HT1080 (cell line): Measurements from ENCODE around the gene VCL. TPM values are rescaled to one million over a fixed set of nuclear protein-coding genes. Genes with fewer than 3 reads are reported as not detected.
"Not testable (repeated sequence)": the region's sequence is repeated elsewhere in the genome, so short reads cannot be mapped to it uniquely, and the experiment has no call there.

ENCODE experiments used
- DNase-seq: peaks from one replicate; pipeline ENCODE4 v3.0.0-alpha.2; 2015; ENCODE audit warnings: low read depth
- total RNA-seq: library from RNA; depleted of rRNA; stranded (reverse); fragments of >200 nt; shearing (Covaris generic); gene quantifications from 2 replicates; pipeline ENCODE4 v1.2.3, GENCODE V29; 2014

The VCL gene
- total RNA-seq, 1 experiment from 2014 or later: 138 TPM

DNA sequence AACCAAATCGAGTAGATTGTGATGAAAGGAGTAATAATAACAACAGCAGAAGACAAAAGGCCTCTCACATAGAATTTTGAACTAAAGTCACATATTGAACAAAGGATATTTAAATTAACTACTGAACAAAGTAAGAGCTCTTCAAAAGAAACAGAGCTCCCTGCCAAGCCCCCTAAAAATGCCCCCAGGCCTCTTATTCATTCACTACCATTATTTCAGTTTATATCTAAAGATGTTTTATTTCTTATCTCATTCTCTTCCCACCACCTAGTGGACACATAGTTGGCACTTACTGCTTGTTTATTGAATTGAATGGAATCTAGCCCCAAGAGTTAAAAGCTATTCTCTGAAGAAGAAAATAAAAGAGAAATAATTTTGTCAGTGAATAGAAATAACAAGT, 37.4 kb downstream of the VCL start:
- DNase-seq: no peak

GRCh38 chr10:74036474-74036873, 38.6 kb downstream of the VCL start:
- DNase-seq: no peak

- no peak for DNase-seq
Measured at GRCh38 chr10:74039561-74040145, 41.7 kb downstream of the VCL start.

DNA sequence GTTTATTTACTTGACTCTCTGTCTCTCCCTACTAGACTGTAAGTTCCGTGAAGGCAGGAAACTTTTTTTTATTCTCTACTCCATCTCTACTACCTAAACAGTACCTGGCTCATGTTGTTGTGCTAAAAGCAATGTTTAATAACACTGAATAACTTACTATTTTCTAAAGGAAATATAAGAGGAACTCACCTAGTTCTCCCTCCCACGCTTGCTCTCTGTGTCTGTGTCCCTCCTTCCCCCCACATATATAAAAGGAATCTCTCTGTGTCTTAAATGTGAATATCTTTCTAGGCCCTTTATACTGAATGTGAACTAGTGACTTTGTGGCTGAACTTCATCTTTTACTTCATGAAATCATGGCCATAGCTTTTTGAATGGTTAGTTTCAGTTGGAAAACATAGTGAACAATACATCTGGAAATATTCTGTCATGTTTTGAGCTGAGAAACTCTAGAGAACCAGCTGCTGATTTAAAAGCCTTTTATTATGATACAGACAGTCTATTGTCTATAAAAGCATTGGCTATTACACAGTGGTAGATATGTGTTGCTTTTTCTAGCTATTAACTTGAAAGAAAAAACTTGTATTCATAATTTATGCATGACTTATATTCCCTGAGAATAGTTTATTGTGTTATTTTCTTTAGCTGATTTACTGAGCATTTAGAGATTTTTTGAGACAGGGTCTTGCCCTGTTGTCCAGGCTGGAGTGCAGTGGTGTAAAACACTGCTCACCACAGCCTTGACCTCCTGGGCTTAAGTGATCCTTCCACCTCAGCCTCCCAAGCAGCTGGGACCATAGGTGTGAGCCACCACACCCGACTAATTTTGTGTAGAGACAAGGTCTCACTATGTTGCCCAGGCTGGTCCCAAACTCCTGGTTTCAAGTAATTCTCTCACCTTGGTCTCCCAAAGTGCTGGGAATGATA, 42.5 kb downstream of the VCL start:
- no peak for DNase-seq

DNA sequence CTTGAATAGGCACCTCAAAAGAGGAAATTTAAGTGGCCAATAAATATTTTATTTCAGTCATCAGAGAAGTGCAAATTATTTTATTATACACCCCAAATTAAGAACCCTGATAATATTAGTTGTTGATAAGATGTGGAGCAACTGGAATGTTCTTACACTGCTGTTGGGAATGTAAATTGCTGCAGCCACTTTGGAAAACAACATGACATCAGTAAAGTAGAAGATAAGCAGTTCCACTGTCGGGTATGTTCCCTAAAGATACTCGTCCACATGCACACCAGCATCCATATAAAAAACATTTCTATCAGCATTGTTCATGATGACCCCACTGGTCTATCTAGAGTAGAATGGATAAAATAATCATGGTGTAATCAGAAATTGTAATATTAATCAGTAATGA, 46.5 kb downstream of the VCL start:
- no peak for DNase-seq

DNA sequence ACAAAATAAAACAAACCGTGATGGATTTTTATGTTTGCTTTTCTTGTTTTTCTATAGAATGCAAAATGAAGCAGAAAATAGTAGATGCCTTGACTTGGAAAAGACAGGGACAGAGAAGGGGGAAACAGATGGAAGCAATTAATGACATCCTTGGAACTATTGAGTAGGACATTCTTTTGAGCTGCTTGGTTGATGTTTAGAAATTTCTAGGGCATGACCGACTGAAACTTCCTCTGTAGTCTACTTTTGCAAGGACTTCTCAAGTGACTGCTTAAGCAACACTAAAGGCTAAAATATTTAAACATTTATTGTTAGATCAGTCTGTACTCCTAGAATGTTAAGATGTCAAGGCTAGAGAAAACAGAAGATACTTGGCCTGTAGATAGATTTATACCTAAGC, 49.4 kb downstream of the VCL start:
- no peak for DNase-seq

DNA sequence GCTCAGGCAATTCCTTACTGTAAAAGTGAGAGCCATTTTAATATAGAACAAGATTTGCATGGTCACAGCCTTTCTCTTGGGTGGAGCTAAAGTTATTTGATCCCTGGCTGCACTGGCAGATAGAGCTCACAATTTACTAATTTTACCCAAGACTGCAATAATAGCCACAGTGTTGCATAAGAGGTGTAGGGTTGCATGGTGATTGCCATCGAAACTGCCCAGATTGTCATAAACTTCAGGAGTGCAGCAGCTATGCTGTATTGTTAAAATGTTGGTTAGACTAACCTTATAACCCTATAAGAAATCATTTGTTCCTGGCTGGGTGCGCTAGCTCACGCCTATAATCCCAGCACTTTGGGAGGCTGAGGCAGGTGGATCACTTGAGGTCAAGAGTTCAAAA, 50.0 kb downstream of the VCL start:
- no peak for DNase-seq

DNA sequence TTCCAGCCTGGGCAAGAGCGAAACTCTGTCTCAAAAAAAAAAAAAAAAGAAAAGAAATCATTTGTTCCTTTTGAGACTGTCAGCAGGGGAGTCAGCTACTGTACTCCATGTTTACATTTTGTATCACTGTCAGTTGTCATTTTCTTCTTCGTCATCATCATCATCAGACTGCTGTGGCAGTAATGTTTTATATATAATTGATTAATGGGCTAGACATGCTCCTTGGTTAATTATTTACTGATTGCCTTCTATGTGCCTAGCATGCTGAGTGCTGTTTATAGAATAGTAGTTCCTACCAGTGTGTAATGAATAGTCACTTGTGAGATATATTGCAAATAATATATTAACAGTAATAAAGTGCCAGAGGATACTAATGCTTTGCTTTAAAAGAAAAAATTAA, 50.5 kb downstream of the VCL start:
- no peak for DNase-seq

DNA sequence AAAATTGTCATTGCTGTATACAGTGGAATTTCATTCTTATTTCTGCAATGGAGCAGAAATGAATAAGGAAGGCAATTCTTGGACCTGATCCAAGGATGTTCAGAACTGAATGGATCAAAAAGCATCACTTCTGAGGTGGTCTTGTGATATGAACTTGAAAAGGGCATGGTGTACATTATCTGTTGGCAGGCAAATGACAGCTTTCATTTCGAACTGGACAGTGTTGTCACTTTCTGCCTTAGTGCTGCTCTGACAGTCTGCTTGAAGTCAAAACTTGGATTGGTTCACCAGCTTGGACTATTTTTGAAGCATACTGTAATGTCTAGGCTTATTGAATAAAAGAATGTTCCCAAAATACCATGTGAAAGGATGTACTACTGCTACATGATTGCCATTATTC, 52.0 kb downstream of the VCL start:
- DNase-seq: no peak

DNA sequence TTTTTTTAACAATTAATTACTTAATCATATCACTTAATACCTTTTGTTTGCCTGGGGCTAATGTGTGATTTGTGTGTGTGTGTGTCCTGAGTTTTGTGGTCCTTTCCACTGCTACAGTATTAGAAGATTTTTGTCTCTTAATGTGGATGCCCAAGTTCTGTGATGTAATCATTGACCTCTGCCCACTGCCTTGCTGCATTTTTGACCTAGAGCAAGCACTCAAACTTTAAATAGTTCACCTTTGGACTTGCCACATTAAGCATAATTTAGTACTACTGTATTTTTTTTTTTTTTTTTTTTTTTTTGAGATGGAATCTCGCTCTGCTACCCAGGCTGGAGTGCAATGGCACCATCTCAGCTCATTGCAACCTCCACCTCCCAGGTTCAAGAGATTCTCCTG, 52.7 kb downstream of the VCL start:
- DNase-seq: no peak

GRCh38 chr10:74051736-74052342, 53.9 kb downstream of the VCL start:
- no peak for DNase-seq

- DNase-seq: no peak
Measured at GRCh38 chr10:74052994-74053393, 55.1 kb downstream of the VCL start.

- DNase-seq: no peak
Measured at GRCh38 chr10:74055383-74056049, 57.6 kb downstream of the VCL start.

GRCh38 chr10:74056050-74056818, 58.3 kb downstream of the VCL start:
- peak; percentile 84 for DNase-seq

DNA sequence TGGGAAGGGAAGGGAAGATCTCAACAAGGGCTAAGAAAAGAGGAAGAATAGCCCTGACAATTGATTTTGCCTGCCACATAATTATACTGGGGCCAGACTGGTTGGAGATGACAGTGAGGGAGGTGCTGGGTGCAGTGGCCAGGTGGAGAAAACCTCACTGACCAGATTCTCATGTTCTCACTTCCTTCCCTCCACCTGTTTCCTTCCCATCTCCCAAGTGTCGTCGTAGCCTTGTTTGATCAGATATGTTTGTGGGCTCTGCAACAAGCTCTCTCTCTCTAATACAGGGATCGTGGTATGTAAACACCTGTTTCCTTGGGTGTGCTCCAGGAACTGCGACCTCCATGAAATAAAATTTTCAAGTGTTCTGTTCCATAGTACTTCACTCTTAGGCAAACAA, 60.2 kb downstream of the VCL start:
- DNase-seq: no peak

GRCh38 chr10:74058658-74059057, 60.7 kb downstream of the VCL start:
- DNase-seq: no peak

GRCh38 chr10:74061104-74061503, 63.2 kb downstream of the VCL start:
- no peak for DNase-seq

DNA sequence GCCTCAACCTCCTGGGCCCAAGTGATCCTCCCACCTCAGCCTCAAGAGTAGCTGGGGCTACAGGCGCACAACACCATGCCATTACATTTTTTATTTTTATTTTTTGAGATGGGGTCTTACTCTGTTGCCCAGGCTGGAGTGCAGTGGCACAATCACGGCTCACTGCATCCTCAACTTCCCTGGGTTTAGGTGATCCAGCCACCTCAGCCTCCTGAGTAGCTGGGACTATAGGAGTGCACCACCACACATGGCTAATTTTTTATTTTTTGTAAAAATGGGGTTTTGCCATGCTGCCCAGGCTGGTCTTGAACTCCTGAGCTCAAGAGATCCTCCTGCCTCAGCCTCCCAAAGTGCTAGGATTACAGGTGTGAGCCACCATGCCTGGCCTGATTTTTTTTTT, 64.1 kb downstream of the VCL start:
- DNase-seq: not testable (repeated sequence)

- DNase-seq: peak; percentile 42
Measured at GRCh38 chr10:74063256-74063655, 65.3 kb downstream of the VCL start.

GRCh38 chr10:74067373-74068352, 69.7 kb downstream of the VCL start:
- DNase-seq: no peak
